Skeletal muscle tissue (tissue), 5 donors: ENCODE results near the gene SCD5. TPM values are rescaled to one million over a fixed set of nuclear protein-coding genes. Genes with fewer than 3 reads are reported as not detected.

Source experiments
- H3K27ac ChIP-seq: one replicate; pipeline ENCODE4 v1.7.0; 2013; ENCODE audit warnings: mild to moderate bottlenecking, low read depth, low read length, inconsistent platforms
- H3K27me3 ChIP-seq, 3 donors: one replicate each; pipeline ENCODE4 v1.7.0; 2013; ENCODE audit warnings: low read length in 3 of 3; ENCODE audit not compliant: control insufficient read depth in 3 of 3, insufficient read depth in 3 of 3
- H3K36me3 ChIP-seq, 3 donors: one replicate each; pipeline ENCODE4 v1.7.0; 2013; ENCODE audit warnings: low read length in 3 of 3; ENCODE audit not compliant: control insufficient read depth in 3 of 3, insufficient read depth in 3 of 3
- H3K4me1 ChIP-seq, 3 donors: one replicate each; pipeline ENCODE4 v1.7.0; 2013; ENCODE audit warnings: low read length in 3 of 3, mild to moderate bottlenecking in 3 of 3; ENCODE audit not compliant: control insufficient read depth in 3 of 3, insufficient read depth in 3 of 3
- H3K4me3 ChIP-seq, 3 donors: one replicate each; pipeline ENCODE4 v1.7.0; 2013; ENCODE audit warnings: low read length in 3 of 3
- H3K9ac ChIP-seq, 3 donors: one replicate each; pipeline ENCODE4 v1.7.0; 2013; ENCODE audit warnings: low read length in 3 of 3, mild to moderate bottlenecking in 3 of 3, moderate library complexity in 2 of 3, low read depth in 1 of 3
- H3K9me3 ChIP-seq, 3 donors: one replicate each; pipeline ENCODE4 v1.7.0; 2013; ENCODE audit warnings: low read length in 3 of 3; ENCODE audit not compliant: control insufficient read depth in 3 of 3
- small RNA-seq: library from RNA; depleted of rRNA; stranded (forward); fragments of <200 nt; gene quantifications from one replicate; pipeline ENCODE3, GENCODE V24; 2014
- total RNA-seq: library from RNA; depleted of rRNA; stranded (reverse); fragments of >200 nt; gene quantifications from one replicate; pipeline ENCODE4 v1.2.3, GENCODE V29; 2014
- donor health status: Osteomylitis.

Gene SCD5
- total RNA-seq, 1 donor from 2014 or later, result 9.4 TPM

- no peak overlapping the region for H3K9ac ChIP-seq
- no peaks in the 10 kb centered on the region for H3K9me3 ChIP-seq
- no peaks in the 10 kb centered on the region for H3K27me3 ChIP-seq
- H3K36me3 ChIP-seq, result no peaks in the 10 kb centered on the region
- H3K4me1 ChIP-seq, result no peaks in the 10 kb centered on the region
- H3K27ac ChIP-seq, result no peak overlapping the region
- H3K4me3 ChIP-seq, result no peak overlapping the region
Measured at GRCh38 chr4:82585690-82586435, 212.7 kb downstream of the SCD5 start.

- H3K9ac ChIP-seq, result no peak overlapping the region
Measured at GRCh38 chr4:82584931-82585330, 213.7 kb downstream of the SCD5 start.

GRCh38 chr4:82583897-82584587 lies 214.6 kb downstream of the SCD5 start:
- Histone ChIP-seq H3K27me3 (no peaks in the 10 kb centered on the region), H3K9me3 (no peaks in the 10 kb centered on the region), H3K27ac (no peak overlapping the region), H3K4me3 (no peak overlapping the region), H3K36me3 (no peaks in the 10 kb centered on the region), H3K9ac (no peak overlapping the region), H3K4me1 (no peaks in the 10 kb centered on the region)

More at GRCh38 chr4:82584931-82585330, 213.7 kb downstream of the SCD5 start:
- H3K9me3 ChIP-seq, result no peaks in the 10 kb centered on the region
- no peak overlapping the region for H3K27ac ChIP-seq
- H3K4me3 ChIP-seq, result no peak overlapping the region
- no peaks in the 10 kb centered on the region for H3K4me1 ChIP-seq
- H3K27me3 ChIP-seq, result no peaks in the 10 kb centered on the region
- H3K36me3 ChIP-seq, result no peaks in the 10 kb centered on the region

GRCh38 chr4:82579932-82580331 lies 218.7 kb downstream of the SCD5 start:
- Histone ChIP-seq H3K9me3 (no peaks in the 10 kb centered on the region), H3K4me1 (no peaks in the 10 kb centered on the region), H3K4me3 (no peak overlapping the region), H3K27ac (no peak overlapping the region), H3K36me3 (no peaks in the 10 kb centered on the region), H3K27me3 (no peaks in the 10 kb centered on the region), H3K9ac (no peak overlapping the region)

Small RNAs within 50 kb of the gene (small RNA-seq; reads per million reads assigned to genes)
- gene MIR575, result not detected

Other genes with a start within 250 kb of the SCD5 start
- gene TMEM150C, start 236.8 kb downstream of the SCD5 start, total RNA-seq, result 4.2 TPM
- gene SEC31A, start 92.4 kb upstream of the SCD5 start, total RNA-seq, result 229 TPM
- 9.9 TPM for gene THAP9, start 101.9 kb upstream of the SCD5 start, total RNA-seq
- 8.4 TPM for gene LIN54, start 212.0 kb upstream of the SCD5 start, total RNA-seq
- gene COPS4, start 236.4 kb upstream of the SCD5 start, total RNA-seq, result 130 TPM